HS-5 (cell line): ENCODE results near the gene TSPAN17.
"Not testable (repeated sequence)": the region's sequence is repeated elsewhere in the genome, so short reads cannot be mapped to it uniquely, and the experiment has no call there.

Experiments
- DNase-seq: peaks from one replicate; pipeline ENCODE4 v3.0.0-alpha.2; 2012; ENCODE audit warnings: low read depth

Gene TSPAN17

DNA sequence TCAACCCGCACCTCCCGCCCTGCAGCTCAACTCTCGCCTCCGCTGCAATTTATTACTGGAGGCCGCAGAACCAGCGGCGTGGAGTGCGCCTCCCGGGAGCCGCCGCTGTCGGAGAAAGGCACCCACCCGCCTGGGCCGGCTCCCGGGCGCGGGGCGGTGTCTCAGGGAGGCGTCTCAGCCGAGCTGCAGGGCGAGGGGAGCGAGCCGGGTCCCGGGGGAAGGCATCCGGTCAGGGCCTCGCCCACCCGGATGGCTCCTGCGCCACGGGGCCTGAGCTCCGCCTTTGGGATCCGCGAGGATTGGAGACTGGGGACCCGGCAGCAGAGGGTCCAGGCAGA is 32.9 kb downstream of the TSPAN17 start:
- DNase-seq = no peak

DNA sequence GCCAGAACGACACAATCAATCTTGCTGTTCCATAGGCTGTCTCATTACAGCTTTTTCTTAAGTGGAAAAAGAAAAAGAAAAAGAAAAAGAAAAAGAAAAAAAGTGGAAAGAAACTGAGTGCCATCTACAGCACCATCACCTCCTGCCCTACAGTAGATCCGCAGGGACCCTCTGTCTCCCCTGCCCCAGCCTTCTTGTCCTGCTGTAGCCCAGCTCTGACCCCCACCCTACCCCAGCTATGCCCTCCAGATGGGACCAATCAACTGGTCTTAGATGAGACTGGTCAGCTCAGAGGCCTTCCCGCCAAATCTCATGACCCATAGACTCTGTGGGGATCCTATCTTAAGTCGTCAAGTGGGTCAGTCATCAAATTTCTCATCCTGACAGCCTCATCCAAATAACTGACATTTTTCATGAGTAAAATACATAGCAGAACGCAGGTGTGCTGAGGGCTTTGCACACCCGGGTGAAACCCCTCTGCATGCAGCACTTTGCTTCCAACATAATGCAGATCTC is 34.8 kb downstream of the TSPAN17 start:
- DNase-seq = no peak

DNA sequence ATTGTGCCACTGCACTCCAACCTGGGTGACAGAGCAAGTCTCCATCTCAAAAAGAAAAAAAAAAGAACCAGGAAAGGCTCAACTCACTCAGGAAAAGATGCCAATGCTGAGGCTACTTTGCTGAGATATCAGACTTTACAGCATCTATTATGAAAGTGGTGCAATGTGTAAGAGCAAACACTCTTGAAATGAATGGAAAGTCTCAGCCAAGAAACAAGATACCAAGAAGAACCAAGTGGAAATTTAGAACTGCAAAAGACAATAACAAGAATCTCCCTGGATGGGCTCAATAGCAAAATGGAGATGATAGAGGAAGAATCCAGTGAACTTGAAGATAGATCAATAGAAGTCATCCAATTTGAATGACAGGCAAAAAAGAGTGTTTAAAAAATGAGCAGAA is 37.7 kb downstream of the TSPAN17 start:
- DNase-seq = no peak

DNA sequence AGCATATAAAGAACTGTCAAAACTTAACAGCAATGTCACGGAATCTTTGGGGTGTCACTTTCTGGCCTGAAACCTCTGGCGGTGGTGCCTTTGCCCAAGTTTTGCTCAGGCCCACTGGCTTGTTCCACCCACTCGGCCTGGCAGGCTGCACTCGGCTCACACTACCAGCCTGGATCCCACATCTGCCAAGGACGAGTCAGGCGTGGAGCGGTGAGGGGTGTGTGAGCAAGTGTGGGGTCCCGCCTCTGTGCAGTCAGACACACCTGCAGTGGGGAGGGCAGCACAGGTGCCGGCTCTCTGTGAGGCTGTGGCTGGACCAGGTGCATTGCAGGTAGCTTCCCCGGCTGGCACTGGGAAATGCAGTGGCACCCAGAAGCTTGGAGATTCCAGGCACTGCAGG is 40.0 kb downstream of the TSPAN17 start:
- DNase-seq = no peak

DNA sequence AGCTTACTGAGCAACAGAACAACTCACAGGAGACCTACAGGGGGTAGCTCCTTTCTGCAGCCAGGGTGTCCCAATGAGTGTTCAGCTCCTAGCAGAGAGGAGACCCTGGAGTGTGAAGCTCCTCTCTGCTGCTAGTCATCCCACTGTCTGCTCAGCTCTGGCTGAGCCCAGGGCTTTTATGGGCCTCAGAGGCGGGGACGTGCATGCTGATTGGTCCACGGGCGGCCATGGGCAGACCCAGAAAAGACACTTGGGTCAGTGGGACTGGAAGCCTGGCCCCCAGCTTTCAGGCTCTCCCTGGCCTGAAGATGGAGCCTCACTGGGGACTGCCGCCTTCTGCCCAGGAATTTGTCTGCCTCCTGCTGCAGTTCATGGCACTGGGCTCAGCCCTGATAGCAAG is 40.6 kb downstream of the TSPAN17 start:
- no peak for DNase-seq

DNA sequence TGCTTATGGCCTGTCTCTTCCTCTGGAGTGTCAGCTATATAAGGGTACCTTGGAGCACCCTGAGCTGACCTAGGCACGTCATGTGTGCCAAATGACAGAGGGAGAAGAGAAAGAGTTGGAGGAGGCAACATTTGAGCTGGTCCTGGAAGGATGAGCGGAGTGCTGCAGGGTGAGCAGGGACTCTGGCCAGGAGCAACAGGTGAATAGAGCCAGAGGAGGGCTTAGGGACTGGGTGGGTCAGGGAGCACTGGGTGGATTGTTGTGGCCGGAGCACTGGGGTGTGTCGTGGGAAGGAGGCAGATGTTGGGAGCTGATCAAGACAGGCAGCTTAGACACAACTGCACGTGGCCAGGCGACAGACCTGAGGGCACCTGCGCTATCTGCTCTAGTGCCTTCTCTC is 43.6 kb downstream of the TSPAN17 start:
- DNase-seq = no peak

DNA sequence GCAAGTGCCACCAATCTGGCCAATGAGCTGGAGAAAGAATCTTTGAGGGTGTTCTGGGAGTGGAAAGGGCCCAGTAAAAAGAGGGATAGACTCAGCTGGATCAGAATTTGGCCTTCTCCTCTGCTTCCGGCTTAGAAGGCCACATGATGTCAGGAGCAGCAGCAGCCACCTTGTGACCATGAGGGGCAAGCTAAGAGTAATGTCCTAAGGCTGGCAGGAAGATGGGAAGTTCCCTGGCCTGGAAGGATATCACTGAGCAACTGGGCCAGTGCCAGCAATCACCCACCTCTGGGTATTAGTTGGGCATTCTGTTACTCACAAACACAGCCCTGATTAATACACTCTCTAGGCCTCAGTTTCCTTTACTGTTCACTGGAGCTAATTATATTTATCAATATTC is 44.2 kb downstream of the TSPAN17 start:
- DNase-seq = no peak

DNA sequence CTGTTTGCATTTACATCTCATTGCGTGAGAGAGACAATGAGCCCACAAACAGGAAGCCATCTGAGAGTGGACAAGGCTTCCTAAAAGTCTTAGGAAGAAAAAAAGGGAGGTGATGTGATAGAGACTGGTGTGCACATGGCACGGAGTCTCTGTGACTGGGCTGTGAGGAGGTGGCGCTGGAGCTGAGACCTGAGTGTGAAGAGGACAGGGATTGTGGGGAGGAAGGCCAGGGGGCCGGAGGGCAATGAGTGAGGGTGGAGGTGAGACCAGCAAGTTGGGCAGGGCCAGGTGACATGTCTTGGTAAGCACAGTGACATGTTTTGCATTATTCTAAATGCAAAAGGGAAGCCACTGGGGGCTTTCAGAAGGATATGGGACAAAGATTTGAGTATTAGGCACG is 45.0 kb downstream of the TSPAN17 start:
- DNase-seq = no peak

DNA sequence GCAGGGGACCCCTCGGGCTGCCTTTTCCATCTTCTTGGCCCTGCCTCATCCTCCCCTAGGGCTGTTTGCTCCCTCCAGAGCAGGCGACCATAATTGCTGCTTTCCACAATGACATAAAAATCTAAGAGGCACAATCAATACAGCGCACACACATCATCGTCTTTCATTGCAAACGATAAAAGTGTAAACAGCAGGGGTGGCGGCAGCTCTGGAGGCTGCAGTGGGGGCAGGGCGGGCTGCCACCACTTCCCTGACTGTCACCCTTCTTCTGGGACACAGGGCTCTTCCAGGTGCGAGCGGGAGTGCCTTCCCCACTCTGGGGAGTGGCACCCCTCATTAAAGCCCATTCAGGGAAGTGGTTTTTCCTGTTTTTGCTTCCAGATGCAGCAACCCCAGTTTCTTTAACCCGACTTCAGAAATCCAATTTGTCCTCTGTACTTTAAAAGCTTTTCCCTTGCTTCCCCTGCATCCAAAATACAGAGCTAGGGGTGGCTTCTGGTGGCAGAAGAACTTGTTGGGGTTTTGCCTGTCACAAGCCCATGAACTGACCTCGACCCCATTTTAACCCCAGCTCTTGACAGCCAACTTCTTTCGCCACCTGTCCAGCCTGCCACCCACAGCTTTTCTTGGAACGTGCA is 45.7 kb downstream of the TSPAN17 start:
- no peak for DNase-seq

DNA sequence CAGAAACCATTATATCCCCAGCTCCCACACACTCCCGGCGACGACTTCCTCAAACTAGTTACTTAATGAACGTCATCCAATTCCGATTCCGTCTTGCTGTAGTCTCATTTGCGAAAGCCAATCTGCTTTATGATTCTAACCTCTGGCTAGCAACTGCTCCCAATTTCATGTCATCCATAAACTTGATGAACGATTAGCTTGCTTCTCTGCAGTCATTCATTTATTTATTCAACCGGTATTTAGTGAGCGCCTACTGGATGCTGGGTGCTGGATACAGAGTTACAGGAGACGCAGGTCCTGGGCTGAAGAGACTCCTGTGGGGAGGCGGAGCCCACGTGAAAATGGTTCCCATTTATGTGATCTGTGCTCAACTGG is 46.2 kb downstream of the TSPAN17 start:
- DNase-seq = no peak

DNA sequence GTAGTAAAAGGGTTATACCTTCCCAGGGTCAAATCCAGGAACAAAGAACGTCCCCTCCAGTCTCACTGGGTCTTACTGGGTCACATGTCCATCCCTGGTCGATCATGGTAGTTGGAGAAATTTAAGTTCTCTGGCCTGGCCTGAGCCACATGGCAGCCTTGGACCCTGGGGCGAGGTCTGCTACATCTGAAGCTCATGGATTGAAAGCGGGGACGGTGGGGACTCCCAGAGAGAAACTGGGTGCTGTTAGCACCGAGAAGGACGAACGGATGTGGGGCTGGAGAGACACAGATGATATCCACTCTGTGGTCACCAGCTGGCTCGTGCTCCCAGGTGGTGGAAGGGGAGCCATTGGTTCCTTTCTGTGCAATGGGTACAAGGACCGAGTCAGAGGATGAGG is 46.9 kb downstream of the TSPAN17 start:
- no peak for DNase-seq

DNA sequence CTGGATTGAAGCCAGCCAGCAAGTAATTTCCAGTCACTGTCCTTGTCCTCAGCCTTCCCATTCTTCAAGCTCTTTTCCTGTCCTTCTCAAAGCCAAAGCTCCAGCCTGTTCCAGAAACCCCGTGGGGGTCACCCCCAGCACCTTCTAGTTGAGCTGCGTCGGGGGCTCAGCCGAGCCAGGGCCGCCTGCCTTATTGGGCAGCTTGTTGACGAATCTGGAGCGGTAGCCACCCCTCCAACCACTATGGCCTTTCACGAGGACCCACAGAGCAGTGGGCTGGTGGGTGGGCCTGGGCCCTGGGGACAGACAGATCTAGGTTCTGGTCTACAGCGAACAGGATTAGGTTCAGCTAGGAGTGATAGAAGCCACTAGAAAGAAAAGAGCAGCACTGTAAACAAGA is 47.3 kb downstream of the TSPAN17 start:
- no peak for DNase-seq

DNA sequence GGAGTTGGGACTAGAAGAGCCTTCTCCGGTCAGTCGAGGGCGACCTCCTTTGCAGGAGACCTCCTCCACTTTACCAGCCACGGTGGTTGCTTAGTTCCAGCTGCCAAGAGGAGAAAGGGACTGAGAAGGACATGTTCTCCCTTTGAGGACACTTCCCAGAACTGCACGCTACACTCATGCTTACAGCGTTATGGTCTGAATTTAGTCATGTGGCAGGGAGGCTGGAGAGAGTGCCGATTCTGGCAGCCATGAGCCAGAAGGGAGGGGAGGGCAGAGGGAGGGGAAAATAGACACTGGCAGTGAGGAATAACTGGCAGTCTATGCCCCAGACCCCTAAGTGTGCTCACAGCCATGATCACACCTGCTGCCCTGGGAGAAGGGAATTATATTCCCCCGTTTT is 47.8 kb downstream of the TSPAN17 start:
- no peak for DNase-seq

DNA sequence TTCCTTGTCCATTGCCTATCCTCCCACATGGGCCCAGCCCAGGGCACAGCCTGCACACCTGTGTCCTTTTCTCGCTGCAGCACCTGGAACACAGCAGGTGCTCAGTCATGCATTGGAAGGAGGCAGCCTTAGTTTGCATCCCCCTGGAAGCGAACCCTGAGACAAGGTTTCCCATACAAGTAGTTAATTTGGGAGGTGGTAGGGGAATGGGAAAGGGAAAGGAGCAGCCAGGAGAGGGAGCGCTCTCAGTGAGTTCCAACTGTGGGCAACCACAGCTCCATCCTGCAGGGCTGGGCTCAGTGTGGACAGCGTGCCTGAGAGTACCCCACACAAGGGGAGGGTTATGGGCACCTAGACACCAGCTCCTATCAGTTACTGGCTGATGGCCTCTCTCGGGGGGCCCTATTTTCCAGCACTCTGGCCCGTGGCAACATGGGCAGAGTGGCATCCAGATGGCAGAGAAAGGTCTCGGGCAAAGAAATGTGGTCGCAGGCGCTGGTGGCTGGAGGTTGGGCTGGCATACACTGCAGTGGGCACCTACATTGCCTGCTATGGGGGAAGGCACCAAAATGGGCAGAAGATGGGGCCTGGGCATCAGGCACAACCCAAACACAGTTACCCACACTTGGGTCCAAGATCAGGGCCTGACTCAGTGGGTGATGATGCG is 50.1 kb downstream of the TSPAN17 start:
- no peak for DNase-seq

DNA sequence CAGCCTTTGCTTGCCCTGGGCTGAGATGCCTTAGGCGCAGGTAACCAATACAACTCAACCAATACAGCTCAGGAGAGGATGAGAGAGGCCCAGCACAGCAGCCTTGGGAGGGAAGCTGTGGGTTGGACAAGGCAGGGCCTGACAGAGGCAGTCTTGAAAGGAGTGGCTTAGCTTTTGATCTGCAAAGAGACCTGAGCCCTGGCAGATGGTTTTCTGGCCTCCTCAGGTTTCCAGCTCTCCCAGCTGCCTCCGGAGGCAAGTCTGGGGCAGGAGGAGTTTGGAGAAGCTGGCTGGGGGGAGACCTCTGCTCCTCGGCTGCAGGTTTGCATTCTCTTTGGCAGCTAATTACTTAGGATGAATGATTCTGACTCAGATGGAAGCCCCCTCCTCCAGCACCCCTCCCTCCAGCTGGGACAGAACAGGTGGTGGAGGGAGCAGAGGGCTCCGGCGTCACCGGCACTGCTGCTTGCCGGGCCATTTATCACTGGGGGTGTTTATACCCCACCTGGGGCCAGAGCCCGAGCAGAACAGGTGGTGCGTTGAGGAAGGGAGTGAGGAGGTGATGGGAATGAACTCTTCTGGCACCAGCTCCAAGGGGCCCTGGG is 50.8 kb downstream of the TSPAN17 start:
- no peak for DNase-seq

DNA sequence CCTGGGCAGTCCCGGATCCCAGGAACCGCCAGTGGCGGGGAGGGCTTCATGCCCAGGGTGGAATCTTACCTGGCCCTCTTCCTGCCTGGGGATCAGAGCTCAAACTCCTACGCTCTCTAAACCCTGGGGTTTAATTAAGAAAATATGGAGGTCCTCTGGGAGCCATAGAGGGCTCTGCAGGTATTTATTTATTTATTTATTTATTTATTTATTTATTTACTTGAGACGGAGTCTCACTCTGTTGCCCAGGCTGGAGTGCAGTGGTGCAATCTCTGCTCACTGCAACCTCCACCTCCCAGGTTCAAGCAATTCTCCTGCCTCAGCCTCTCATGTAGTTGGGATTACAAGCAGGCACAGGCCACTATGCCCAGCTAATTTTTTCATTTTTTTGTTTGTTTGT is 52.2 kb downstream of the TSPAN17 start:
- not testable (repeated sequence) for DNase-seq

DNA sequence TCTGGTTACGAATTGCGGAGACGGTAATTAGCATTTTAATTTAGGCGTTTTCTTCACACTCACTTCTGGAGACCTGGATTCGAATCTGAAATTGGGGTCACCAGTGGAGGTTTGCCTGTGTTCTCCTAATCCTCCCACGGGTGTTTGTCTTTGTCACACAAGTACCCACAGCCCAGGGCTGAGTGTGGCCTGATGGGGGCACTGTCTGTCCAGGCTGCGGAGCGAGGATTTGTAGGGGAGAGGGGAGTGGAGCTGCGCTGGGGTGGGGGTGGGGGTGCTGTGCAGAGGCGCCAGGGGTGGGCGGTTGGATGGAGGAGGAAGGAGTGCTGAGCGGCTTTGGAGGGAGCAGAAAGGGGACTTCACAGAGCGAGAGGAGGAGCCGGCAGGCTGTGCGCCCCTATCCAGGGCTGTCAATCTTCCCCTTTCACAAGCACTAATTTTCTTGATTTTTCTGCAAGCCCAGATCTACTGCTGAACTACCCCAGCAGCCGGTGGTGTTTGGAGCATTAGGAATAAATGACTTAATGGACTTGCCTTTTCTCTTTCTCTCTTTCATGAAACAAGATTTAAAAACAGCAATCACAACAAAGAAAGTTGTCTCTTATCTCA is 53.1 kb downstream of the TSPAN17 start:
- DNase-seq = no peak

DNA sequence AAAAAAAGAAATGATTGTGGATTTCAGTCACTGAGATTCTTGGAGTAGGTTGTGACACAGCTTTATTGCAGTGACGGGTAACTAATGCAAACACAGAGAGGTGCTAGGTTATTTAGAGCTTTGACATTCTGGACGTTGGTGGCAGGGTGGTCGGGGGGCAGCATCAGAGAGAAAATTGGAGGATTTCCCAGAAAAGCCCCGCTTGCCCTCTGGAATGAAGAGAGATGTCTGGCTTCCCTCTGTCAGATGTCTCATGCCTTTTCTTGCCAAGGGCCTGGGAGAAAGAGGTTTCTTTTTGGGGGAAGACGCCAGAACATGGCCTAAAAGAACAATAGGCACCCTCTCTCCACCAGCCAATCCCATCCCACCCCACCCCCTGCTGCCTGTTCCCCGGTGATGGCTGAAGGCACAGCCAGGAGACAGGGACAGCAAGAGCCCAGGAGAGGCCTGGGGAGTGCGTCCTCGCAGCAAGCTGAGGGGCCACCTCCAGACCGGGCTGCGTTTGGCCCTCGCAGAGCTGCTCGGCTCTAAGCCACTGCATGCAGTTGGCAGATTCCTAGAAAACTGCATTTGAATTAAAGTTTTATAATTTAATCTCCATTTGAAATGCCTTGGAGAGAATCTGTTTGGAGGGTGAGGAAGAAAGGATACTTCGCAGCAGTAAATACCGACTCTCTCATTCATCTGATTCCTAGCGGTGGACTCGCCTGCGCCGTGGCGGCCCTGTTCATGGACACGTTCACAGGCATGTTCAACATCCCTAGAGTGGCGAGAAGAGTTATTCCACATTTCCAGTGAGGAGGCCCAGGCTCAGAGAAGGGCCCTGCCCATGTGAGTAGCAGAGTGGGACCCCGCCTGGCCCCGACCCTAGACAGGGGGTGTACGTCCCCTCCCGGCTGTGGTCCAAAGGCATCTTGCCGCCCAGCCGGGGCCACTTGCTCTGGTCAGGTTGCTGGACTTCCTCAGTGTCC is 55.7 kb downstream of the TSPAN17 start:
- no peak for DNase-seq

DNA sequence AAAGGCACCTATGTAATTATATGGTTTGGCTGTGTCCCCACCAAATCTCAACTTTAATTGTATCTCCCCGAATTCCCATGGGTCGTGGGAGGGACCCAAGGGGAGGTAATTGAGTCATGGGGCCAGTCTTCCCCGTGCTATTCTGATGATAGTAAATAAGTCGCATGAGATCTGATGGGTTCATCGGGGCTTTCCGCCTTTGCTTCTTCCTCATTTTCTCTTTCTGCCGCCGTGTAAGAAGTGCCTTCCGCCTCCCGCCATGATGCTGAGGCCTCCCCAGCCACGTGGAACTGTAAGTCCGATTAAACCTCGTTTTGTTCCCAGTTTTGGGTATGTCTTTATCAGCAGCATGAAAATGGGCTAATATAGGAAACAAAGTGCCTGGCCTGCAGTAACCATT is 56.6 kb downstream of the TSPAN17 start:
- no peak for DNase-seq

DNA sequence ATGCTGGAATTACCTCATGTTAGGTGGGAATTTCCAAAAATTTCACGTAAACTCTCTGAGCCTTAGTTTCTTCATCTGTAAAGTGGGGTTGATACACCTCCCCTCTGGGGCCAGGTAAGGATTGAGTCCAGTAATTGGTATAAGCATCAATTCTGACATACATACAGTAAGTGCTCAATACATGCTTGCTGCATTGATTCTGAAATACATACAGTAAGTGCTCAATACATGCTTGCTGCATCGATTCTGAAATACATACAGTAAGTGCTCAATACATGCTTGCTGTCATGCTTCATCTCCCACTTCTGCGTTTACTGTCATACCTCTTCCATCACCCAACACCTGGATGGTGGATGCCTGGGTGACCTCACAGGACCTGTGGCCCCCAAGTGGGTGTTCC is 57.1 kb downstream of the TSPAN17 start:
- no peak for DNase-seq

DNA sequence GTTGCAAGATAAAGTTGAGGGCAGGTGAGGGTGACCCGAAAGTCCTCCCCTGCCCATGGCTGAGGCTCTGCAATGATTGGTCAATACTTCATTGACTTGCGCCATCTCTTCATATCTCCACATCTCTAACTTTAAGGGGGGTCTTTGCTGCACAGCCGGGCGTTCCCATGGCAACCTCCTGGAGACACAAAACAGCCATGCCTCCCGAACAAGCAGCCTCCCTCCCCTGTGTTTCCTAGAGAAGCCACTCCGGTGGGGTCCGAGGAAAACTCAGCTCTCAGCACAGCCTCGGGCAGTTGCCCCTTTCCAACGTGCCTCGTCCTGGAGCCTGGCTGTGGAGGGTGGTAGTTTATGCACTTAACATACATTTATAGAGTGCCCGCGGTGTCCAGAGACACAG is 57.5 kb downstream of the TSPAN17 start:
- no peak for DNase-seq
